ENCODE data around the gene MCAT.

DNA sequence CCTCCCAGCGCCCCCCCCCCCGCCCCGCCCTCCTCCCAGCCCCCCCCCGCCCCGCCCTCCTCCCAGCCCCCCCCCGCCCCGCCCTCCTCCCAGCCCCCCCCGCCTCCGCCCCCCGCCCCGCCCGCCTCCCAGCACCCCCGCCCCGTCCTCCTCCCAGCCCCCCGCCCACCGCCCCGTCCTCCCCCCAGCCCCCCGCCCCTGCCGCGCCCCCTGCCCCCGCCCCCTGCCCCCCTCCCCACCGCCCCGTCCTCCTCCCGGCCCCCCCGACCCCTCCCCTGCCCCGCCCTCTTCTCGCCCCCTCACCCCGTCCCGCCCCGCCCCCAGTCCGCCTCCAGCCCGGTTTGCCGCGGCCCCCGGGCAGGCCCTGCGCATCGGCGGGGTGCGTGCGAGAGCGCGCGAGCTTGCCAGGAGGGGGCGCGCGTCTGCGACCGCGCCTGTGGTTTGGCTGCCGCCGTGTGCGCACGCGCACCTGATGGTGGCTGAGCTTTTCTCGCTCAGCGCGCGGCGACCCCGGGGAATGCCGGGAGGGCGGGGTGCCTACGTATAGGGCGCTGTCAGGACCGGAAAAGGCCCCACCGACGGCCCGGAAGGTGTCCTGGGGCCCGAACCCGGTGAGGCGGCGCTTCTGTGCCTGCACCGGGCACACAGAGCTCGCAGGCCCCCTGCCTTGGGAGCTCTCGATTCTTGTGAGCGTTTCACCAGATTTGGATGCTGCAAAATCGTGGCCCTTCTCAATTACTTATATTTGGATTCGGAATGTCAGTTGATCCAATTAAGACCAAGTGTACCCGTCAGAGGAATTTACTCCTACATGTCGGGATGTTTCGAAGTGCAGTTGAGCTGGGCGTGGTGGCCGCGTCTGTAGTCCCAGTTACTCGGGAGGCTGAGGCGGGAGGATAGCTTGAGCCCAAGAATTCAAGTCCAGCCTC is 44.2 kb upstream of the MCAT start:
- TF ChIP-seq POLR2A (IDR thresholded peaks at IDR 0.05) (no peak), CTCF (IDR thresholded peaks at IDR 0.05) (peak in 2 of 3 donors; percentile 41 to 48)

All from breast epithelium (tissue), 3 donors.